GM06990 (cell line): Measurements from ENCODE around the gene MTUS2.

Source experiments
- DNase-seq: peaks from one replicate; pipeline ENCODE4 v3.0.0-alpha.2; 2011; ENCODE audit not compliant: insufficient read length; ENCODE audit errors: extremely low read depth
- H3K27me3 ChIP-seq: replicated peaks from 2 replicates; pipeline ENCODE4 v1.6.0; 2011; ENCODE audit warnings: low read length; ENCODE audit not compliant: control insufficient read depth, insufficient read depth
- H3K36me3 ChIP-seq: 2 replicates; pipeline ENCODE4 v1.5.1; 2011; ENCODE audit warnings: low read length; ENCODE audit not compliant: control insufficient read depth, insufficient read depth
- H3K4me3 ChIP-seq: replicated peaks from 2 replicates; pipeline ENCODE4 v1.5.1; 2011; ENCODE audit warnings: low read depth, mild to moderate bottlenecking, control low read depth, low read length
- TF ChIP-seq, protein P1 (sequence below): IDR thresholded peaks from 2 replicates; pipeline ENCODE4 v1.5.1; 2011; ENCODE audit warnings: low read length, control low read depth, mild to moderate bottlenecking, inconsistent platforms; ENCODE audit not compliant: insufficient read depth, poor library complexity, severe bottlenecking

MTUS2 gene

DNA sequence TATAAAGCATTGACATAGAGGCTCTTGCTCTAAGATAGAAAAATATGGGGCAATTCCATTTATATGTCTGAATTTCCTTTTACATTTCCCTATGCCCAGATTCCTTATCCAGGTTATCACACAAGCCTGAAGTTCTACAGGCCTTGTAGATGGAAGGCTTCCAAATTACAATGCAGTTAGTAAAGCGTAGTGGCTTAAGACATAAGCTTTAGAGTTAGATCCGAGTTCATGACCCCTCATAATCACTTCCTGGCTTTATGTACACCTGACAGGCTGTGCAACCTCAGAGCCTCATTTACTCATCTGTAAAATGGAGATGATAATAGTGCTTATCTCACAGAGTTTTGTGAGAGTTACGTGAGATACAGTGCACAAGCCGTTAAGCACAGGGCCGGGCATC is 601.9 kb downstream of the MTUS2 start:
- TF ChIP-seq, protein P1, sequence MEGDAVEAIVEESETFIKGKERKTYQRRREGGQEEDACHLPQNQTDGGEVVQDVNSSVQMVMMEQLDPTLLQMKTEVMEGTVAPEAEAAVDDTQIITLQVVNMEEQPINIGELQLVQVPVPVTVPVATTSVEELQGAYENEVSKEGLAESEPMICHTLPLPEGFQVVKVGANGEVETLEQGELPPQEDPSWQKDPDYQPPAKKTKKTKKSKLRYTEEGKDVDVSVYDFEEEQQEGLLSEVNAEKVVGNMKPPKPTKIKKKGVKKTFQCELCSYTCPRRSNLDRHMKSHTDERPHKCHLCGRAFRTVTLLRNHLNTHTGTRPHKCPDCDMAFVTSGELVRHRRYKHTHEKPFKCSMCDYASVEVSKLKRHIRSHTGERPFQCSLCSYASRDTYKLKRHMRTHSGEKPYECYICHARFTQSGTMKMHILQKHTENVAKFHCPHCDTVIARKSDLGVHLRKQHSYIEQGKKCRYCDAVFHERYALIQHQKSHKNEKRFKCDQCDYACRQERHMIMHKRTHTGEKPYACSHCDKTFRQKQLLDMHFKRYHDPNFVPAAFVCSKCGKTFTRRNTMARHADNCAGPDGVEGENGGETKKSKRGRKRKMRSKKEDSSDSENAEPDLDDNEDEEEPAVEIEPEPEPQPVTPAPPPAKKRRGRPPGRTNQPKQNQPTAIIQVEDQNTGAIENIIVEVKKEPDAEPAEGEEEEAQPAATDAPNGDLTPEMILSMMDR: no peak
- Histone ChIP-seq H3K27me3 (peaks cover 2% of the 10 kb centered on the region), H3K4me3 (no peak overlapping the region), H3K36me3 (no peaks in the 10 kb centered on the region)
- no peak for DNase-seq

DNA sequence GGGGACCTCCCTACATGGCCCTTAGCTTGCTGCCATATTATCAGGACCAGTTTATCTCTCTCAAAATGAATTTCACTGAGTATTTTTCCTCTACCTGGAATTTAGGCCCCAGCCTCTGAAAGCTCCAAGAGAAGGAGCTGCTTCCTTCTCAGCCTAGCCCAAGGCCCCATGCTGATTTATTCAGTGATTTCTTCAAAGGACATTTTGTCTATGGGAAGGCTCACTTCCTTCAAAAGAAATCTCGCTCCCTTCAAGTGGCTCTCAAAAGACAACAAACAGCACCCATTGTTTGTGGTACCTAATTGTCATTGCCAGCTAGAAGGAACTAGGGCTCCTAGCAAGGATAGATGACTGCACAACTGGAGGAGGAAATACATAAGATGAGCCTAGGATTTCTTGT is 602.9 kb downstream of the MTUS2 start:
- H3K27me3 ChIP-seq: peaks cover 2% of the 10 kb centered on the region
- H3K4me3 ChIP-seq: no peak overlapping the region
- no peak for DNase-seq
- TF ChIP-seq, protein P1: no peak
- H3K36me3 ChIP-seq: no peaks in the 10 kb centered on the region

DNA sequence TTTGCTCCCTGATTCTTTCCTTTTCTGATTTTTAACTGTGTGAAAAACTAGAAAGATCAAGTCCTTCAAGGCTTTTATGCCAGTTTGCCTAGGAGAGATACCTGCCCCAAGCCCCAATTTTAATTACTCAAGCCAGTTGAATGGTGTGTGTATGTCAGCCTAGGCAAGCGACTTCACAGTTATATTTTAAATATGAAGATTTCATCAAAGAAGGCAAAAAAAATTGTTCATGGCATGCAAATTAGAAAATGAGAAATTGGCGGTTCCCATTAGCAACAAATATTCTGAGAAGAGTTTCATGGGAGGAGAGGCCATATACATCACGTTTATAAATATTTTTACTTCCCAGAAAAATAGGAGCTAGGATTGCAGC is 607.8 kb downstream of the MTUS2 start:
- Histone ChIP-seq H3K4me3 (no peak overlapping the region), H3K36me3 (no peaks in the 10 kb centered on the region), H3K27me3 (no peaks in the 10 kb centered on the region; the same call in none of the 2 replicates)
- no peak for DNase-seq
- TF ChIP-seq, protein P1: no peak

DNA sequence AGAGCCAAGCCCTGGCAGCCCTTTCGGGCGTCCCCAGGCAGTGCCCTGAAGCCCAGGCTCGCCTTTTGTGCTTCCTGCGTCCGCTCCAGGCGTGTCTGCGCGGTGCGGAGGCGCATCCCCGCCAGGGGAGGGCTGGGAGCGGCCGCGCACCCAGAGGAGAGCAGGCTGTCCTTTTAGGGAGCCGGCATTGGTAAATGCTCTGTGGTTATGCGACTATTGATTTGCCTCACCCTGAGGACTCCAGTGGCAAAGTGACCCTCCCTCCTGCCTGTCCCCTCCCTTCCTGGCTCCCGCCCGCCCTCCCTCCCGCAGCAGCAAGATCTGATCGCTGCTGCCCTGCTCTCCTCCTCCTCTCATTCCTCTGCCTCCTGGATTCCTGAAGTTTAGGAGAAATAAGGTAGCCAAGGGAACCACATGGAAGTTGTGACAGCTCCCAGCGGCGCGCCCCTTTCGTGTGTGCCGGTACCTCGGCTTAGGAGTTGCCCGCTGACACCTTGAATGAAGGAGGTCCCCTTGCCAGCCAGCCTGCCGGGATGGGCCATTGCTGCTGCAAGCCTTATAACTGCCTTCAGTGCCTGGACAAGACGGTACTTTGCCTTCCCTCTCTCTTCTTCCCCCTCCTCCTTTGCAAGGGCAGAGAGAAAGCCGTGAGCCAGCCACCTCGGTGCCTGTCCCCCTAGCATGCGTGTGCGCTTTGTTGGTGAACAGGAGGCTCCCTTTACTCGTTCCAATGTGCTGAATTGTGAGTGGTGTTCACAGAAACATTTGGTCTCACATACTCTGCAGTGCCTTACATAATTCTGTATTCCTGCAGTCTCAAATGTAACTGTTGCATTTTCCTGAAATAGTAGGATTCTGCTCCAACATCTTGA is 608.4 kb downstream of the MTUS2 start:
- no peaks in the 10 kb centered on the region for H3K36me3 ChIP-seq
- H3K4me3 ChIP-seq: no peak overlapping the region
- no peaks in the 10 kb centered on the region; the same call in none of the 2 replicates for H3K27me3 ChIP-seq
- TF ChIP-seq, protein P1: no peak
- DNase-seq: no peak

DNA sequence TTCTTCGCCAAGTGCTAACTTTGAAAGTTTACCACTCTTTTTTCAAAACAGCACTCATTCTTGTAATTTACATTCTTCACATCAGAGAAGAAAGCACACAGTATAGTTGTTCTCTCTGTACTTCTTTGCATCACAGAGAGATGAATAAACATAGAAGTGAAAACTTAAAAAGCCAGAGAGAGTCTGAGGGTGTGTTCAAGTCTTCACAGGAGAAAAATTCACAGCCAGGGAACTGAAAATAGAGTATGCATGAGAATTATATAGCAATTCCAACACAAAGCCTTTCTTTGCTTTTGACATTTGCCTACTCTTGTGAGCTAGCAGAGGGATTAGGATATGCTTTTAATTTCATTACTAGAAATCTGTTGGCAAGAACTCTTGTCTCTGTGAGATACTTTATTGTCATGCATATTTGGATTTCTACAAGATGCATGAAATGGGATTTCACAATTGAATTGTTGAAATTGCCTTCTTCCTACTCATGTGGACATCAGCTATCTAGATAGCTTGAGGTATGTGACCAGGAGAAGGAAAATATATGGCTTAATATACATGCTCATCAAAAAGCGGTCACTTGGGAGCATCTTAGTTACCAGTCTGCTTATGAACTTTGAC is 609.3 kb downstream of the MTUS2 start:
- TF ChIP-seq, protein P1: no peak
- Histone ChIP-seq H3K36me3 (no peaks in the 10 kb centered on the region), H3K4me3 (no peak overlapping the region), H3K27me3 (no peaks in the 10 kb centered on the region; the same call in none of the 2 replicates)
- no peak for DNase-seq
